ENCODE data around the gene PLCL2. TPM values are rescaled to one million over a fixed set of nuclear protein-coding genes. Genes with fewer than 3 reads are reported as not detected.

PLCL2 gene
- total and polyA plus RNA-seq, 2 experiments from 2014 or later = 1.6 to 9.7 TPM

- TF ChIP-seq ZNF462 (CRISPR knock-in tag; IDR thresholded peaks at IDR 0.05) = no peak
- TF ChIP-seq CTCF (conservative IDR thresholded peaks at IDR 0.05; ENCODE audit: low read depth in 2 of 2) = no peak
- TF ChIP-seq CREB1 (CRISPR knock-in tag; IDR thresholded peaks at IDR 0.05; ENCODE audit: low read depth) = no peak
Measured at GRCh38 chr3:17050506-17050905, 165.8 kb downstream of the PLCL2 start (continued).

- Histone ChIP-seq H3K4me1 (ENCODE audit: insufficient read depth) (peaks cover 8% of the 10 kb centered on the region), H3K4me3 (no peak overlapping the region), H3F3A (replicated peaks; ENCODE audit: low read depth) (no peaks in the 10 kb centered on the region), H3K27ac (ENCODE audit: low read depth) (no peak overlapping the region), H4K20me1 (replicated peaks; ENCODE audit: insufficient read depth) (no peaks in the 10 kb centered on the region), H3K9me2 (ENCODE audit: insufficient read depth) (no peaks in the 10 kb centered on the region; the same call in 1 of the 2 replicates), H3K27me3 (ENCODE audit: insufficient read depth) (no peaks in the 10 kb centered on the region), H2AFZ (no peak overlapping the region), H3K4me2 (no peak overlapping the region), H3K79me2 (replicated peaks; ENCODE audit: insufficient read depth) (no peaks in the 10 kb centered on the region), H3K36me3 (ENCODE audit: insufficient read depth) (no peaks in the 10 kb centered on the region)
- ATAC-seq = no peak
- peaks cover 8% of the 10 kb centered on the region; the same call in 2 of the 3 replicates for H3K36me3 Mint-ChIP-seq (ENCODE audit: low read depth)
- peaks cover 13% of the 10 kb centered on the region for H3K4me1 Mint-ChIP-seq
- no peak overlapping the region for H3K4me3 Mint-ChIP-seq
- no peak for DNase-seq (ENCODE audit: low spot score)
- H3K9me3 Mint-ChIP-seq = peaks cover 2% of the 10 kb centered on the region; the same call in 1 of the 3 replicates
- no peak overlapping the region for H3K27ac Mint-ChIP-seq
- H3K27me3 Mint-ChIP-seq (ENCODE audit: insufficient read depth, low read depth, poor library complexity) = peaks cover 3% of the 10 kb centered on the region
- no peak for TF ChIP-seq CTCF (conservative IDR thresholded peaks at IDR 0.05; ENCODE audit: low read depth in 2 of 2)
- TF ChIP-seq ZNF462 (CRISPR knock-in tag; IDR thresholded peaks at IDR 0.05) = no peak
- no peak for TF ChIP-seq POLR2AphosphoS5 (IDR thresholded peaks at IDR 0.05; ENCODE audit: low read depth)
- no peak for TF ChIP-seq ZNF114 (CRISPR knock-in tag; IDR thresholded peaks at IDR 0.05)
Measured at GRCh38 chr3:17052363-17052762, 167.6 kb downstream of the PLCL2 start.

All from GM23338 (cell line).